BLaER1 (cell line): ENCODE data around the gene NCDN.
"Not testable (repeated sequence)": the region's sequence is repeated elsewhere in the genome, so short reads cannot be mapped to it uniquely, and the experiment has no call there.

Experiments used
- H3K27ac ChIP-seq: shearing (Covaris generic); formaldehyde crosslinking; 2 replicates; pipeline ENCODE4 v1.8.1; 2022
- H3K27me3 ChIP-seq: shearing (Covaris generic); formaldehyde crosslinking; 2 replicates; pipeline ENCODE4 v1.8.1; 2022
- H3K36me3 ChIP-seq: shearing (Covaris generic); formaldehyde crosslinking; 2 replicates; pipeline ENCODE4 v1.8.1; 2022
- H3K4me1 ChIP-seq: shearing (Covaris generic); formaldehyde crosslinking; 2 replicates; pipeline ENCODE4 v1.8.1; 2022
- H3K4me2 ChIP-seq: shearing (Covaris generic); formaldehyde crosslinking; 2 replicates; pipeline ENCODE4 v1.8.1; 2022
- H3K4me3 ChIP-seq: shearing (Covaris generic); formaldehyde crosslinking; 2 replicates; pipeline ENCODE4 v1.8.1; 2022
- H3K9ac ChIP-seq: shearing (Covaris generic); formaldehyde crosslinking; 2 replicates; pipeline ENCODE4 v1.8.1; 2022
- H3K9me3 ChIP-seq: shearing (Covaris generic); formaldehyde crosslinking; 2 replicates; pipeline ENCODE4 v1.8.1; 2022
- H4K20me1 ChIP-seq: shearing (Covaris generic); formaldehyde crosslinking; 2 replicates; pipeline ENCODE4 v1.8.1; 2022
- Cebpa-rat ChIP-seq: shearing (Covaris generic); IDR thresholded peaks from 2 replicates; pipeline ENCODE4 v1.8.1; 2022

The NCDN gene

GRCh38 chr1:35575416-35575958 lies 17.9 kb downstream of the NCDN start:
- no peak overlapping the region for H3K27ac ChIP-seq
- H3K9ac ChIP-seq, result no peak overlapping the region
- peaks cover 5% of the 10 kb centered on the region; the same call in 1 of the 2 replicates for H3K9me3 ChIP-seq
- H3K36me3 ChIP-seq, result no peaks in the 10 kb centered on the region
- peak overlapping the region; percentile 100 for H3K4me2 ChIP-seq
- peaks cover 78% of the 10 kb centered on the region for H3K4me1 ChIP-seq
- 0 out of 2 replicates have a peak, but pooled peaks cover 8% of the 10 kb centered on the region for H4K20me1 ChIP-seq
- 0 out of 2 replicates have a peak overlapping the region, but pooled peaks have one; percentile 66 for H3K4me3 ChIP-seq
- H3K27me3 ChIP-seq, result peaks cover 64% of the 10 kb centered on the region
- no peak for TF ChIP-seq Cebpa-rat

DNA sequence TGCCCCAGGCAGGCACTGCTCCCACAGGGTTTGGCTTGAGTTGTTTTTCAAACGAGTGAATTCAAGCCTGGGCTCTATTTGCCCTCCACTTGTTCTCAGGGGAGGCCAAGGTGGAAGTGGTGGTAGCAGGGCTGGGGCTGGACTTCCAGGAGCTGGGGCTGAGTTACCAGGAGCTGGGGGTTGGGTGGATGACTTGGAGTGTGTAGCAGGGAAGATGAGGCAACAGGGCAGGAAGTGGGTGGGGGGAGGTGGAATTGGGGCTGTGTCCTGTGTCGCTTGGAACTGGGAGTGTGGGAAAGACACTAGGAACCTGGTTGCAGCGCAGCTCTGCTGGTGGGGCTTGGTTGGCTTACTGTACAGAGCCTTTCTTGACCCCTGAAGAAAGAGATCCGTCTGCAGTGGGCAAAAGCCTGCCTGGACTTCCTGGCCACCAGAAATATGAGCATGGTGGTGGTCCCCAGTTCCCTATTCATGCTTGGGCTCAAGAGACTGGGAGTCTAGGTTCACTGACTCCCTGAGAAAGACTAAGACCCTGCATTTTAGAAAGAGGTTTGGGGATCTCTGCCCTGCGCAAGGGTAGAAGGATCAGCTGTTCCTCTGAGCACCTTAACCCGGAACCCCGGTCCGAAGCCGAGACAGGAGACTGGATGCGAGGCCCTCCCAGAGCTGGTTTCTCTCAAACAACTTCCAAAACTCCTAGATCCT lies 18.6 kb downstream of the NCDN start:
- peaks cover 57% of the 10 kb centered on the region for H3K27me3 ChIP-seq
- peak overlapping the region; percentile 80 for H3K9ac ChIP-seq
- H3K4me1 ChIP-seq, result peaks cover 75% of the 10 kb centered on the region
- peak overlapping the region; percentile 95 for H3K27ac ChIP-seq
- peak overlapping the region; percentile 66 for H3K4me3 ChIP-seq
- no peak for TF ChIP-seq Cebpa-rat
- peak overlapping the region; percentile 100 for H3K4me2 ChIP-seq
- peaks cover 5% of the 10 kb centered on the region; the same call in 1 of the 2 replicates for H3K9me3 ChIP-seq
- no peaks in the 10 kb centered on the region for H3K36me3 ChIP-seq
- H4K20me1 ChIP-seq, result 0 out of 2 replicates have a peak, but pooled peaks cover 8% of the 10 kb centered on the region

- H3K36me3 ChIP-seq, H3K9me3 ChIP-seq, H4K20me1 ChIP-seq: not testable (repeated sequence)
- H3K27me3 ChIP-seq, result peaks cover 52% of the 10 kb centered on the region
- peak overlapping the region; percentile 66 for H3K4me3 ChIP-seq
- peak overlapping the region; percentile 95 for H3K27ac ChIP-seq
- H3K9ac ChIP-seq, result peak overlapping the region; percentile 80
- peaks cover 70% of the 10 kb centered on the region for H3K4me1 ChIP-seq
- peak overlapping the region; percentile 100 for H3K4me2 ChIP-seq
Observed at GRCh38 chr1:35576766-35577070, 19.1 kb downstream of the NCDN start.

DNA sequence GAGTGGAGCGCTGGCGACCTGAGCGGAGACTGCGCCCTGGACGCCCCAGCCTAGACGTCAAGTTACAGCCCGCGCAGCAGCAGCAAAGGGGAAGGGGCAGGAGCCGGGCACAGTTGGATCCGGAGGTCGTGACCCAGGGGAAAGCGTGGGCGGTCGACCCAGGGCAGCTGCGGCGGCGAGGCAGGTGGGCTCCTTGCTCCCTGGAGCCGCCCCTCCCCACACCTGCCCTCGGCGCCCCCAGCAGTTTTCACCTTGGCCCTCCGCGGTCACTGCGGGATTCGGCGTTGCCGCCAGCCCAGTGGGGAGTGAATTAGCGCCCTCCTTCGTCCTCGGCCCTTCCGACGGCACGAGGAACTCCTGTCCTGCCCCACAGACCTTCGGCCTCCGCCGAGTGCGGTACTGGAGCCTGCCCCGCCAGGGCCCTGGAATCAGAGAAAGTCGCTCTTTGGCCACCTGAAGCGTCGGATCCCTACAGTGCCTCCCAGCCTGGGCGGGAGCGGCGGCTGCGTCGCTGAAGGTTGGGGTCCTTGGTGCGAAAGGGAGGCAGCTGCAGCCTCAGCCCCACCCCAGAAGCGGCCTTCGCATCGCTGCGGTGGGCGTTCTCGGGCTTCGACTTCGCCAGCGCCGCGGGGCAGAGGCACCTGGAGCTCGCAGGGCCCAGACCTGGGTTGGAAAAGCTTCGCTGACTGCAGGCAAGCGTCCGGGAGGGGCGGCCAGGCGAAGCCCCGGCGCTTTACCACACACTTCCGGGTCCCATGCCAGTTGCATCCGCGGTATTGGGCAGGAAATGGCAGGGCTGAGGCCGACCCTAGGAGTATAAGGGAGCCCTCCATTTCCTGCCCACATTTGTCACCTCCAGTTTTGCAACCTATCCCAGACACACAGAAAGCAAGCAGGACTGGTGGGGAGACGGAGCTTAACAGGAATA lies 19.7 kb downstream of the NCDN start:
- Histone ChIP-seq H3K9me3 (peaks cover 5% of the 10 kb centered on the region; the same call in 1 of the 2 replicates), H3K9ac (peak overlapping the region; percentile 80), H3K27ac (peak overlapping the region; percentile 95), H3K4me3 (peak overlapping the region; percentile 66), H3K27me3 (peaks cover 46% of the 10 kb centered on the region), H3K36me3 (no peaks in the 10 kb centered on the region), H3K4me2 (peak overlapping the region; percentile 100), H3K4me1 (peaks cover 68% of the 10 kb centered on the region), H4K20me1 (0 out of 2 replicates have a peak, but pooled peaks cover 8% of the 10 kb centered on the region)
- peak; percentile 71 for TF ChIP-seq Cebpa-rat

GRCh38 chr1:35580949-35581388 lies 23.4 kb downstream of the NCDN start:
- Histone ChIP-seq H3K4me1 (peaks cover 43% of the 10 kb centered on the region), H3K36me3 (no peaks in the 10 kb centered on the region), H3K9ac (no peak overlapping the region), H3K4me3 (no peak overlapping the region), H4K20me1 (no peaks in the 10 kb centered on the region), H3K9me3 (no peaks in the 10 kb centered on the region), H3K4me2 (no peak overlapping the region), H3K27ac (no peak overlapping the region), H3K27me3 (peaks cover 11% of the 10 kb centered on the region; the same call in 1 of the 2 replicates)
- no peak for TF ChIP-seq Cebpa-rat

DNA sequence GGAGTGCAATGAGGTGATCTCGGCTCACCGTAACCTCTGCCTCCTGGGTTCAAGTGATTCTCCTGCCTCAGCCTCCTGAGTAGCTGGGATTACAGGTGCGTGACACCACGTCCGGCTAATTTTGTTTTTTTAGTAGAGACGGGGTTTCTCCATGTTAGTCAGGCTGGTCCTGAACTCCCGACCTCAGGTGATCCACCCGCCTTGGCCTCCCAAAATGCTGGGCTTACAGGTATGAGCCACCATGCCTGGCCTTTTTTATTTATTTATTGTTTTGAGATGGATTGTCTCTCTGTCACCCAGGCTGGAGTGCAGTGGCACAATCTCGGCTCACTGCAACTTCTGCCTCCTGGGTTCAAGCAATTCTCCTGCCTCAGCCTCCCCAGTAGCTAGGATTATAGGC lies 24.0 kb downstream of the NCDN start:
- H3K36me3 ChIP-seq, H3K27me3 ChIP-seq, H3K4me2 ChIP-seq, H3K27ac ChIP-seq, H4K20me1 ChIP-seq, H3K9ac ChIP-seq, H3K9me3 ChIP-seq, H3K4me3 ChIP-seq: not testable (repeated sequence)
- H3K4me1 ChIP-seq, result peaks cover 37% of the 10 kb centered on the region

GRCh38 chr1:35585281-35585680 lies 27.7 kb downstream of the NCDN start:
- H3K9ac ChIP-seq, result no peak overlapping the region
- H4K20me1 ChIP-seq, result no peaks in the 10 kb centered on the region
- H3K4me2 ChIP-seq, result no peak overlapping the region
- H3K4me3 ChIP-seq, result no peak overlapping the region
- H3K27ac ChIP-seq, result no peak overlapping the region
- H3K27me3 ChIP-seq, result no peaks in the 10 kb centered on the region
- no peak for TF ChIP-seq Cebpa-rat
- no peaks in the 10 kb centered on the region for H3K9me3 ChIP-seq
- H3K4me1 ChIP-seq, result peaks cover 5% of the 10 kb centered on the region; the same call in 1 of the 2 replicates
- no peaks in the 10 kb centered on the region for H3K36me3 ChIP-seq

- not testable (repeated sequence) for H3K4me1 ChIP-seq, H4K20me1 ChIP-seq, H3K4me3 ChIP-seq, H3K4me2 ChIP-seq, H3K27ac ChIP-seq, H3K36me3 ChIP-seq, H3K9ac ChIP-seq, H3K9me3 ChIP-seq, H3K27me3 ChIP-seq
Observed at GRCh38 chr1:35585805-35586204, 28.2 kb downstream of the NCDN start.

- Histone ChIP-seq H3K9ac (no peak overlapping the region), H3K27me3 (no peaks in the 10 kb centered on the region), H3K4me1 (no peaks in the 10 kb centered on the region), H3K9me3 (no peaks in the 10 kb centered on the region), H3K4me2 (no peak overlapping the region), H4K20me1 (no peaks in the 10 kb centered on the region), H3K4me3 (no peak overlapping the region), H3K27ac (no peak overlapping the region), H3K36me3 (no peaks in the 10 kb centered on the region)
- TF ChIP-seq Cebpa-rat, result no peak
Observed at GRCh38 chr1:35586808-35587207, 29.2 kb downstream of the NCDN start.

- H4K20me1 ChIP-seq, result no peaks in the 10 kb centered on the region
- H3K9me3 ChIP-seq, result no peaks in the 10 kb centered on the region
- H3K27me3 ChIP-seq, result no peaks in the 10 kb centered on the region
- no peak overlapping the region for H3K4me3 ChIP-seq
- no peaks in the 10 kb centered on the region for H3K36me3 ChIP-seq
- no peak for TF ChIP-seq Cebpa-rat
- peaks cover 3% of the 10 kb centered on the region; the same call in 1 of the 2 replicates for H3K4me1 ChIP-seq
- H3K9ac ChIP-seq, result no peak overlapping the region
- no peak overlapping the region for H3K4me2 ChIP-seq
- no peak overlapping the region for H3K27ac ChIP-seq
Observed at GRCh38 chr1:35587736-35588135, 30.1 kb downstream of the NCDN start.
